Glutamatergic neuron (in vitro differentiated cells): ENCODE measurements around the gene MBD4. TPM values are rescaled to one million over a fixed set of nuclear protein-coding genes. Genes with fewer than 3 reads are reported as not detected.

Source experiments
- DNase-seq: peaks from one replicate; pipeline ENCODE4 v3.0.0; 2022
- H3K27ac Mint-ChIP-seq: one replicate; pipeline ENCODE4 v1.8.0; 2020; ENCODE audit warnings: mild to moderate bottlenecking, mixed read lengths, inconsistent platforms; ENCODE audit not compliant: unreplicated experiment
- H3K27me3 Mint-ChIP-seq: one replicate; pipeline ENCODE4 v1.8.0; 2020; ENCODE audit warnings: mild to moderate bottlenecking, moderate library complexity, mixed read lengths, inconsistent platforms; ENCODE audit not compliant: unreplicated experiment
- H3K36me3 Mint-ChIP-seq: one replicate; pipeline ENCODE4 v1.8.0; 2020; ENCODE audit warnings: mild to moderate bottlenecking, mixed read lengths, inconsistent platforms; ENCODE audit not compliant: unreplicated experiment
- H3K4me1 Mint-ChIP-seq: one replicate; pipeline ENCODE4 v1.8.0; 2020; ENCODE audit warnings: mild to moderate bottlenecking, low read depth, mixed read lengths, inconsistent platforms; ENCODE audit not compliant: unreplicated experiment
- H3K4me3 Mint-ChIP-seq: one replicate; pipeline ENCODE4 v1.8.0; 2020; ENCODE audit warnings: mild to moderate bottlenecking, mixed read lengths, inconsistent platforms; ENCODE audit not compliant: unreplicated experiment
- H3K9me3 Mint-ChIP-seq: one replicate; pipeline ENCODE4 v1.8.0; 2020; ENCODE audit warnings: mild to moderate bottlenecking, moderate library complexity, mixed read lengths, inconsistent platforms; ENCODE audit not compliant: unreplicated experiment
- total RNA-seq: library from RNA; stranded (reverse); fragmentation: NEBNext Ultra II Directional; extraction: Animal tissue kit (Norgen Biotek cat#: 25700); gene quantifications from one replicate; pipeline ENCODE4 v1.2.1, GENCODE V29; 2021; ENCODE audit not compliant: unreplicated experiment
- TF ChIP-seq, protein P1 (sequence below): fragments of 200-600 bp; sonication (generic); IDR thresholded peaks from one replicate; pipeline ENCODE4 v1.5.0; 2021; ENCODE audit not compliant: partially characterized antibody, unreplicated experiment

The MBD4 gene
- total RNA-seq, 1 donor from 2014 or later, result 21.3 TPM

DNA sequence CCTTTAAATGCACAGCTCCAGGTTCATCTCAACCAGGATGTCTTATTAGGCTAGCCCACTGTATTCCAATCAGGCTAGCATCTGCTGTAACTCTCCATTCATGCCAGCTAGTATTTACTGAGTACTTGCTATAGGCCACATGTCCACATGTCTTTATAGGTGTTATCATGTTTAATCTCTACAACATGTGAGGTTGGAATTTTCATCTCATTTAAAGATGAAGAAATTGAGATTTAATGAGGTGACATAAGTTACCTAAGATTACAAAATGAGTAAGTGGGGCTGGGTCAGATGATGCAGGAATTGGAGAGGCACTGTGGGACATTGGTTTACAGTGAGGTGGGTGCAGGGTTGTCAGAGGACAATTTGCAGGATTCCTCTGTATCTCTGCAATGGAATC is 3.2 kb upstream of the MBD4 start:
- no peak for DNase-seq
- Mint-ChIP-seq H3K4me3 (no peak overlapping the region), H3K4me1 (peaks cover 11% of the 10 kb centered on the region), H3K9me3 (peaks cover 4% of the 10 kb centered on the region), H3K36me3 (no peaks in the 10 kb centered on the region), H3K27ac (no peak overlapping the region), H3K27me3 (peaks cover 3% of the 10 kb centered on the region)
- TF ChIP-seq, protein P1, sequence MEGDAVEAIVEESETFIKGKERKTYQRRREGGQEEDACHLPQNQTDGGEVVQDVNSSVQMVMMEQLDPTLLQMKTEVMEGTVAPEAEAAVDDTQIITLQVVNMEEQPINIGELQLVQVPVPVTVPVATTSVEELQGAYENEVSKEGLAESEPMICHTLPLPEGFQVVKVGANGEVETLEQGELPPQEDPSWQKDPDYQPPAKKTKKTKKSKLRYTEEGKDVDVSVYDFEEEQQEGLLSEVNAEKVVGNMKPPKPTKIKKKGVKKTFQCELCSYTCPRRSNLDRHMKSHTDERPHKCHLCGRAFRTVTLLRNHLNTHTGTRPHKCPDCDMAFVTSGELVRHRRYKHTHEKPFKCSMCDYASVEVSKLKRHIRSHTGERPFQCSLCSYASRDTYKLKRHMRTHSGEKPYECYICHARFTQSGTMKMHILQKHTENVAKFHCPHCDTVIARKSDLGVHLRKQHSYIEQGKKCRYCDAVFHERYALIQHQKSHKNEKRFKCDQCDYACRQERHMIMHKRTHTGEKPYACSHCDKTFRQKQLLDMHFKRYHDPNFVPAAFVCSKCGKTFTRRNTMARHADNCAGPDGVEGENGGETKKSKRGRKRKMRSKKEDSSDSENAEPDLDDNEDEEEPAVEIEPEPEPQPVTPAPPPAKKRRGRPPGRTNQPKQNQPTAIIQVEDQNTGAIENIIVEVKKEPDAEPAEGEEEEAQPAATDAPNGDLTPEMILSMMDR, result no peak

DNA sequence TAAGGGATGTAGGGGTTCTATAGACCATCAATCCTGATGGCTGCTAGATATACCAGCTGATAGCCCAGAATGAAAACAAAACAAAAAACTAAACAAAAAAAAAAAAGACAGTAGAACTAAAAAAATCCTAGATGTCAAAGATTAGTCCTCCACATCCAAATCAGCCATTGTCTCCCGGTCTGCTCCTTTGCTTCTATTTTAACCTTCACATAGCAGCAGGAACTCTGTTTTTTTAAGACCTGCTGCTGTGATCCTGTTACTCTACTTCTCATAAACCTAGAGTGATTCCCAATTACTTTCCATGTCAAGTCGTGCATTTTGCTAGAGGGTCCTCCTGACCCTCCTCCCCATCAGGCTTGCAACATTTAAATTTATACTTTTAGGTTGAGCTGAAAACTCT is 2.7 kb upstream of the MBD4 start:
- Mint-ChIP-seq H3K27ac (no peak overlapping the region), H3K4me1 (peaks cover 10% of the 10 kb centered on the region), H3K4me3 (no peak overlapping the region), H3K27me3 (peaks cover 3% of the 10 kb centered on the region), H3K36me3 (no peaks in the 10 kb centered on the region), H3K9me3 (peaks cover 4% of the 10 kb centered on the region)
- TF ChIP-seq, protein P1, result no peak
- DNase-seq, result no peak

DNA sequence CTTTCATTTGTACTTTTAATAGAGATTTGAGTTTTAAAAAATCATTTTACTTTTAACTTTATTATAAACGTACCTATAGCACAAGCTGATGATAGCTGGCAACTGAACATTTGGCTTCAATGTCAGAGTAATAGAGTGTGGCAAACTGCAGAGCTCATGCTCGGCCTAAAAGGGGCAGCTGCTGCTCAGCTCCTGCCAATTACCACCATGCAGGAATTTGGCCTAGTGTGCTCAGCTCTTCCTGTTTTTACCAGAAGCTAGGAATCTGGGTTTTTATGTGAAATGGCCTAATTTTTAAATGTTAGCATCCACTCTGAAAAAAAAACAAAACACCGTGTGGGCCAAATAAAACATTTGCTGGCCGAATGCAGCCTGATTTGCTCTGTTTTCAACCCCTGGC is 2.0 kb upstream of the MBD4 start:
- Mint-ChIP-seq H3K4me3 (peak overlapping the region; percentile 97), H3K9me3 (peaks cover 4% of the 10 kb centered on the region), H3K4me1 (peaks cover 10% of the 10 kb centered on the region), H3K27ac (no peak overlapping the region), H3K27me3 (peaks cover 3% of the 10 kb centered on the region), H3K36me3 (no peaks in the 10 kb centered on the region)
- TF ChIP-seq, protein P1, result no peak
- no peak for DNase-seq

- no peak for DNase-seq
- H3K4me3 Mint-ChIP-seq, result peak overlapping the region; percentile 97
- H3K9me3 Mint-ChIP-seq, result peaks cover 4% of the 10 kb centered on the region
- peak overlapping the region; percentile 40 for H3K27ac Mint-ChIP-seq
- TF ChIP-seq, protein P1, result no peak
- no peaks in the 10 kb centered on the region for H3K36me3 Mint-ChIP-seq
- peaks cover 10% of the 10 kb centered on the region for H3K4me1 Mint-ChIP-seq
- peaks cover 3% of the 10 kb centered on the region for H3K27me3 Mint-ChIP-seq
These were observed 1.5 kb upstream of the MBD4 start for GRCh38 chr3:129441215-129441614.

GRCh38 chr3:129440618-129441190 is 956 bp upstream of the MBD4 start:
- H3K27ac Mint-ChIP-seq, result peak overlapping the region; percentile 96
- H3K4me1 Mint-ChIP-seq, result peaks cover 10% of the 10 kb centered on the region
- H3K4me3 Mint-ChIP-seq, result peak overlapping the region; percentile 97
- DNase-seq, result no peak
- H3K36me3 Mint-ChIP-seq, result no peaks in the 10 kb centered on the region
- peaks cover 3% of the 10 kb centered on the region for H3K27me3 Mint-ChIP-seq
- TF ChIP-seq, protein P1, result no peak
- peaks cover 4% of the 10 kb centered on the region for H3K9me3 Mint-ChIP-seq
